Measurements from ENCODE around the gene LDB1. TPM values are rescaled to one million over a fixed set of nuclear protein-coding genes. Genes with fewer than 3 reads are reported as not detected.

The LDB1 gene
- total and polyA plus RNA-seq, 10 of the 15 experiments (the other 5 are each of a cell fraction or from before 2014, with no cell fraction given) = 1.7 to 71.5 (median 36.9) TPM

GRCh38 chr10:102083541-102083940, 36.6 kb downstream of the LDB1 start:
- H4K20me1 ChIP-seq (ENCODE audit: control insufficient read depth, insufficient read depth) = no peaks in the 10 kb centered on the region
- no peak overlapping the region for H3K4me2 ChIP-seq (ENCODE audit: control insufficient read depth, insufficient read depth)
- no TSS peak for BruUV-seq (replicated peaks)
- ChIA-PET POLR2A (interaction anchor here (0.6 to 1.3 kb wide), 4 partner anchors 12 to 130 kb away, joined by 5 to 9 read pairs (median 6); no protein-coding TSS in a partner anchor), RAD21 (ENCODE audit: unreplicated experiment) (no interaction called here), SMC1A (ENCODE audit: uncharacterized antibody, unreplicated experiment) (interaction anchor here (0.9 to 1.2 kb wide), 2 partner anchors 10 to 138 kb away, joined by 3 to 4 read pairs; no protein-coding TSS in a partner anchor), CTCF (interaction anchor here (0.7 to 1.5 kb wide), 4 partner anchors 10 to 246 kb away, joined by 3 to 4 read pairs (median 3); no protein-coding TSS in a partner anchor)
- no peak overlapping the region for H3K27ac ChIP-seq (ENCODE audit: control insufficient read depth, insufficient read depth)
- no peak overlapping the region for H2AFZ ChIP-seq (ENCODE audit: control insufficient read depth, low read depth, low read length)
- H3K9ac ChIP-seq (ENCODE audit: control insufficient read depth, insufficient read depth, low read length) = no peak overlapping the region
- no peaks in the 10 kb centered on the region for H3K27me3 ChIP-seq (replicated peaks in 1 of 2; ENCODE audit: control insufficient read depth in 2 of 2, insufficient read depth in 2 of 2, low read length in 1 of 2)
- WGBS (ENCODE audit: insufficient coverage, insufficient replicate concordance, low lambda C conversion rate, missing lambda C conversion rate) = 54% methylated on average over 1 of the region's 3 CpGs
- H3K9me3 ChIP-seq (replicated peaks; ENCODE audit: control insufficient read depth, insufficient read depth, low read length) = no peaks in the 10 kb centered on the region
- in situ Hi-C loops (cut with MboI) (loop anchor here (25.0 kb wide), 1 partner anchor 871 kb away; no protein-coding TSS in a partner anchor), intact Hi-C loops (cut with micrococcal nuclease; ENCODE audit: unreplicated experiment) (no loop called here)
- no peak for TF ChIP-seq ZSCAN29 (IDR thresholded peaks at IDR 0.05)
- TF ChIP-seq E4F1 (IDR thresholded peaks at IDR 0.05; ENCODE audit: borderline replicate concordance, partially characterized antibody) = no peak
- TF ChIP-seq POLR2A (IDR thresholded peaks at IDR 0.05; ENCODE audit: low read depth, low read length) = no peak
- no peak for TF ChIP-seq TARDBP (IDR thresholded peaks at IDR 0.05; ENCODE audit: borderline replicate concordance)
- TF ChIP-seq BACH1 (IDR thresholded peaks at IDR 0.05; ENCODE audit: borderline replicate concordance) = no peak
- no peak for TF ChIP-seq NR2F1 (conservative IDR thresholded peaks at IDR 0.05)
- TF ChIP-seq, protein P1, sequence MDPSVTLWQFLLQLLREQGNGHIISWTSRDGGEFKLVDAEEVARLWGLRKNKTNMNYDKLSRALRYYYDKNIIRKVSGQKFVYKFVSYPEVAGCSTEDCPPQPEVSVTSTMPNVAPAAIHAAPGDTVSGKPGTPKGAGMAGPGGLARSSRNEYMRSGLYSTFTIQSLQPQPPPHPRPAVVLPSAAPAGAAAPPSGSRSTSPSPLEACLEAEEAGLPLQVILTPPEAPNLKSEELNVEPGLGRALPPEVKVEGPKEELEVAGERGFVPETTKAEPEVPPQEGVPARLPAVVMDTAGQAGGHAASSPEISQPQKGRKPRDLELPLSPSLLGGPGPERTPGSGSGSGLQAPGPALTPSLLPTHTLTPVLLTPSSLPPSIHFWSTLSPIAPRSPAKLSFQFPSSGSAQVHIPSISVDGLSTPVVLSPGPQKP (IDR thresholded peaks at IDR 0.05; ENCODE audit: low read depth, low read length) = no peak
- TF ChIP-seq ZBTB11 (CRISPR knock-in tag; IDR thresholded peaks at IDR 0.05) = no peak
- no peak for TF ChIP-seq YBX1 (IDR thresholded peaks at IDR 0.05)
- no peaks in the 10 kb centered on the region for H3K79me2 ChIP-seq (ENCODE audit: control insufficient read depth, insufficient read depth, low read length)
- no peak overlapping the region for H3K4me3 ChIP-seq
- H3K36me3 ChIP-seq (ENCODE audit: control insufficient read depth in 2 of 2, insufficient read depth in 2 of 2, low read length in 1 of 2) = no peaks in the 10 kb centered on the region
- DNase-seq (ENCODE audit: low read depth, low spot score) = no peak
- no peak for FAIRE-seq
- no peak for ATAC-seq
- no peaks in the 10 kb centered on the region for H3K4me1 ChIP-seq (ENCODE audit: control insufficient read depth, insufficient read depth, low read length)

Data from GM12878 (cell line).